Endodermal cell (in vitro differentiated cells): ENCODE results near the gene OLFML2A. TPM values are rescaled to one million over a fixed set of nuclear protein-coding genes. Genes with fewer than 3 reads are reported as not detected.
"Not testable (repeated sequence)": the region's sequence is repeated elsewhere in the genome, so short reads cannot be mapped to it uniquely, and the experiment has no call there.

Source experiments
- DNase-seq: peaks from one replicate; pipeline ENCODE4 v3.0.0-alpha.2; 2017
- H3K27ac ChIP-seq: 2 replicates; pipeline ENCODE4 v1.5.1; 2013; ENCODE audit warnings: mild to moderate bottlenecking, low read depth, low read length, moderate library complexity
- H3K27me3 ChIP-seq: 2 replicates; pipeline ENCODE4 v1.6.1; 2013; ENCODE audit warnings: mild to moderate bottlenecking, low read length, moderate library complexity; ENCODE audit not compliant: insufficient read depth, control insufficient read depth, poor library complexity, severe bottlenecking
- H3K36me3 ChIP-seq: 2 replicates; pipeline ENCODE4 v1.7.0; 2013; ENCODE audit warnings: mild to moderate bottlenecking, low read length, moderate library complexity; ENCODE audit not compliant: control insufficient read depth, insufficient read depth
- H3K4me1 ChIP-seq: one replicate; pipeline ENCODE4 v1.7.0; 2013; ENCODE audit warnings: low read length; ENCODE audit not compliant: control insufficient read depth, insufficient read depth
- H3K4me3 ChIP-seq: 2 replicates; pipeline ENCODE4 v1.5.1; 2013; ENCODE audit warnings: mild to moderate bottlenecking, low read length, moderate library complexity
- H3K9ac ChIP-seq: 2 replicates; pipeline ENCODE4 v1.6.1; 2013; ENCODE audit warnings: mild to moderate bottlenecking, low read length, moderate library complexity; ENCODE audit not compliant: poor library complexity, severe bottlenecking; ENCODE audit errors: extremely low read depth
- H3K9me3 ChIP-seq: 2 replicates; pipeline ENCODE4 v1.6.1; 2013; ENCODE audit warnings: mild to moderate bottlenecking, low read length, moderate library complexity; ENCODE audit not compliant: control insufficient read depth
- H3K27ac Mint-ChIP-seq: 2 replicates; pipeline ENCODE4 v1.8.0; 2020; ENCODE audit warnings: mixed read lengths
- H3K27me3 Mint-ChIP-seq: 2 replicates; pipeline ENCODE4 v1.8.0; 2021; ENCODE audit warnings: mild to moderate bottlenecking, mixed read lengths; ENCODE audit not compliant: insufficient read depth
- H3K36me3 Mint-ChIP-seq: 2 replicates; pipeline ENCODE4 v1.8.0; 2020; ENCODE audit warnings: low read depth, mixed read lengths
- H3K4me1 Mint-ChIP-seq: 2 replicates; pipeline ENCODE4 v1.8.0; 2020; ENCODE audit warnings: mixed read lengths
- H3K4me3 Mint-ChIP-seq: 2 replicates; pipeline ENCODE4 v1.8.0; 2020; ENCODE audit warnings: mild to moderate bottlenecking, moderate library complexity, mixed read lengths
- H3K9me3 Mint-ChIP-seq: 2 replicates; pipeline ENCODE4 v1.8.0; 2020; ENCODE audit warnings: mild to moderate bottlenecking, mixed read lengths
- WGBS, 2 experiments: methylation state at CpG; one replicate each; pipeline versions ENCODE4 v1.1.5 to v1.1.7; 2013; ENCODE audit warnings: missing lambda C conversion rate in 2 of 2, mixed read lengths in 1 of 2; ENCODE audit not compliant: insufficient coverage in 1 of 2, insufficient read length in 1 of 2; 5-methylcytosine and 5-hydroxymethylcytosine counted together
- total RNA-seq, 2 donors: library from RNA; stranded (reverse); fragmentation: NEBNext Ultra II Directional in 1 of 2; extraction: Animal tissue kit (Norgen Biotek cat#: 25700) in 1 of 2; gene quantifications; 2 replicates in 1 of 2; 3 replicates in 1 of 2; pipeline ENCODE4 v1.2.1, GENCODE V29; 2021
- TF ChIP-seq, protein P1 (sequence below): fragments of 200-600 bp; sonication (generic); conservative IDR thresholded peaks from 2 replicates; pipeline ENCODE4 v1.5.0; 2021; ENCODE audit warnings: antibody characterized with exemption, mild to moderate bottlenecking

Gene OLFML2A
- total RNA-seq, 2 donors from 2014 or later, result 28.1 to 31.2 TPM

- H3K9ac ChIP-seq, result peak within 1 kb of the TSS; percentile 76
- peak within 1 kb of the TSS; percentile 87 for H3K27ac ChIP-seq
- H3K4me3 ChIP-seq, result peak within 1 kb of the TSS; percentile 90
- H3K4me1 Mint-ChIP-seq, result peaks cover 36% of the 10 kb centered on the region
- peaks cover 16% of the 10 kb centered on the region for H3K27me3 Mint-ChIP-seq
- no peaks in the 10 kb centered on the region for H3K9me3 ChIP-seq
- TF ChIP-seq, protein P1, sequence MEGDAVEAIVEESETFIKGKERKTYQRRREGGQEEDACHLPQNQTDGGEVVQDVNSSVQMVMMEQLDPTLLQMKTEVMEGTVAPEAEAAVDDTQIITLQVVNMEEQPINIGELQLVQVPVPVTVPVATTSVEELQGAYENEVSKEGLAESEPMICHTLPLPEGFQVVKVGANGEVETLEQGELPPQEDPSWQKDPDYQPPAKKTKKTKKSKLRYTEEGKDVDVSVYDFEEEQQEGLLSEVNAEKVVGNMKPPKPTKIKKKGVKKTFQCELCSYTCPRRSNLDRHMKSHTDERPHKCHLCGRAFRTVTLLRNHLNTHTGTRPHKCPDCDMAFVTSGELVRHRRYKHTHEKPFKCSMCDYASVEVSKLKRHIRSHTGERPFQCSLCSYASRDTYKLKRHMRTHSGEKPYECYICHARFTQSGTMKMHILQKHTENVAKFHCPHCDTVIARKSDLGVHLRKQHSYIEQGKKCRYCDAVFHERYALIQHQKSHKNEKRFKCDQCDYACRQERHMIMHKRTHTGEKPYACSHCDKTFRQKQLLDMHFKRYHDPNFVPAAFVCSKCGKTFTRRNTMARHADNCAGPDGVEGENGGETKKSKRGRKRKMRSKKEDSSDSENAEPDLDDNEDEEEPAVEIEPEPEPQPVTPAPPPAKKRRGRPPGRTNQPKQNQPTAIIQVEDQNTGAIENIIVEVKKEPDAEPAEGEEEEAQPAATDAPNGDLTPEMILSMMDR, result peak; percentile 53
- peak within 1 kb of the TSS; percentile 99 for H3K27ac Mint-ChIP-seq
- peak; percentile 99 for DNase-seq
- H3K27me3 ChIP-seq, result peaks cover 2% of the 10 kb centered on the region
- H3K4me1 ChIP-seq, result peaks cover 12% of the 10 kb centered on the region
- H3K4me3 Mint-ChIP-seq, result peak within 1 kb of the TSS; percentile 95
- no peaks in the 10 kb centered on the region for H3K36me3 ChIP-seq
- WGBS, 2 experiments, result 0% methylated on average over 34 to 82 of the region's 82 CpGs
- no peaks in the 10 kb centered on the region for H3K9me3 Mint-ChIP-seq
- H3K36me3 Mint-ChIP-seq, result no peaks in the 10 kb centered on the region
Observed at GRCh38 chr9:124771021-124771866, 5.7 kb upstream of the OLFML2A start, which contains the start of gene NR6A1. TSS of gene NR6A1 (minus strand) at chr9:124771311.

GRCh38 chr9:124771867-124772679, 4.9 kb upstream of the OLFML2A start:
- Mint-ChIP-seq H3K36me3 (no peaks in the 10 kb centered on the region), H3K4me3 (peak overlapping the region; percentile 95), H3K4me1 (peaks cover 27% of the 10 kb centered on the region), H3K9me3 (no peaks in the 10 kb centered on the region), H3K27me3 (peaks cover 21% of the 10 kb centered on the region), H3K27ac (peak overlapping the region; percentile 99)
- TF ChIP-seq, protein P1, result peak; percentile 99
- Histone ChIP-seq H3K36me3 (no peaks in the 10 kb centered on the region), H3K27me3 (peaks cover 7% of the 10 kb centered on the region), H3K27ac (no peak overlapping the region), H3K9ac (peak overlapping the region; percentile 76), H3K4me3 (peak overlapping the region; percentile 90), H3K4me1 (peaks cover 6% of the 10 kb centered on the region), H3K9me3 (no peaks in the 10 kb centered on the region)
- 27 to 35% methylated on average over 33 to 39 of the region's 39 CpGs for WGBS, 2 experiments
- DNase-seq, result peak; percentile 95

DNA sequence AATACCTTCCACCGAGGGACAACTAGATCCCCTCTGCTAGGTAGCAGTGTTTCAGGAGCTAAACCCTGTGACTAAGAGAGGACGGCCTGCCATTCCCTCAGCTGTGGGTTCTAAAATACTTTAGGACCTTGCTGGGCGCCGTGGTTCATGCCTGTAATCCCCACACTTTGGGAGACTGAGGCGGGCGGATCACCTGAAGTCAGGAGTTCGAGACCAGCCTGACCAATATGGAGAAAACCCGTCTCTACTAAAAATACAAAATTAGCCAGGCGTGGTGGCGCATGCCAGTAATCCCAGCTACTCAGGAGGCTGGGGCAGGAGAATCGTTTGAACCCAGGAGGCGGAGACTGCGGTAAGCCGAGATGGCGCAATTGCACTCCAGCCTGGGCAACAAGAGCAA, 4.1 kb upstream of the OLFML2A start:
- not testable (repeated sequence) for H3K36me3 ChIP-seq, H3K9me3 ChIP-seq, H3K27ac ChIP-seq, H3K27ac Mint-ChIP-seq, H3K4me1 ChIP-seq, H3K9ac ChIP-seq, H3K4me3 Mint-ChIP-seq, H3K9me3 Mint-ChIP-seq, H3K36me3 Mint-ChIP-seq, H3K27me3 ChIP-seq, DNase-seq, H3K4me3 ChIP-seq
- peaks cover 24% of the 10 kb centered on the region for H3K27me3 Mint-ChIP-seq
- H3K4me1 Mint-ChIP-seq, result peaks cover 23% of the 10 kb centered on the region
- WGBS, 2 experiments, result 93 to 95% methylated on average over 10 to 15 of the region's 15 CpGs
